GM18867 (cell line): ENCODE measurements around the gene CNST.
A peak's percentile ranks its signal among the peaks of the same experiment; 100 is the strongest.
"Not testable (repeated sequence)": the region's sequence is repeated elsewhere in the genome, so short reads cannot be mapped to it uniquely, and the experiment has no call there.

ENCODE experiments used
- ATAC-seq: cut with Tn5 transposase; IDR thresholded peaks from one replicate; pipeline ENCODE4 v1.9.1; 2021; ENCODE audit warnings: mild to moderate bottlenecking, moderate library complexity; ENCODE audit not compliant: unreplicated experiment

CNST gene

DNA sequence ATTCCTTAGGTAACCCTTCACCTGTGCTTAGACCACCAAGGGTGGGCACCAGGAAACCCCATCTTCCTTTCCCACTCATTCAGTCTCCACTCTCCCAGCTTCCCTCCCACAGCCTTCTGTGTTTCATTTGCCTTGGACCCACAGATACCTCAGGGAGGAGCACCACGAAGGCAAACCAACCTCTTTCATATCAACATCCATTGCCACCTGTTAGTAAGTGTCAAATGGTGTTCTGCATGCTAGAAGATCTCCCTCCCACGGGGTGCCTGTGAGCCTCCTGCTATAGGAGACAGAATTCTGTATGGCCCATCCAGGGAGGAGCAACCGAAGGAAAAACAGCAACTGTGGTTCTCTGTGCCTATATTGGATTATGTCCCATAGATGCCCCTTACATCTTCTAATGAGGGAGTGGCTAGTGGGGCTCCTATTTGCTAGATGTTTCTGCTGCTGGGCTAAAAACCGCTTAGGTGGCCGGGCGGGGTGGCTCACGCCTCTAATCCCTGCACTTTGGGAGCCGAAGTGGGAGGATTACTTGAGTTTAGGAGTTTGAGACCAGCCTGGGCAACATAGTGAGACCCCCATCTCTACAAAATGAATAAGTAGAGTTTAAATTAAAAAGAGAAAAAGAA lies 132.3 kb downstream of the CNST start:
- peak; percentile 1 for ATAC-seq

GRCh38 chr1:246699095-246699735 lies 133.0 kb downstream of the CNST start:
- peak; percentile 97 for ATAC-seq

GRCh38 chr1:246703581-246703980 lies 137.3 kb downstream of the CNST start:
- ATAC-seq: no peak

DNA sequence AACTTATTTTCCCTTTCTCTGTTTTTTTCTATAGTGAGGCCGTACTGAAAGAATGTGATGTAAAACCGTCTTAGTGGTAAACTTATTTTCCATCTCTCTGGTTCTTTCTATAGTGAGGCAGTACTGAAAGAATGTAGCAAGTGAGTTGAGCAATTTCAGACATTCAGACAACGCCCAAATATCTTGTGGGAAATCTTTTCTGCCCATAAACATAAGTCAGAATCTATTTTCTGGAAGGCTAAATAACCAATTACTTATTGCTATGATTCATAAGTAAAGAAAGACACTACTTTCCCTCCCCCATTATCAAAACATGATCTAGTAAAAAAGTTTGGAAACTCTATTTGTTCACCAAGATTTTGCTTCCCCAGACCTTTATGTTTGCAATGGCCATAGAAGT lies 139.1 kb downstream of the CNST start:
- no peak for ATAC-seq

DNA sequence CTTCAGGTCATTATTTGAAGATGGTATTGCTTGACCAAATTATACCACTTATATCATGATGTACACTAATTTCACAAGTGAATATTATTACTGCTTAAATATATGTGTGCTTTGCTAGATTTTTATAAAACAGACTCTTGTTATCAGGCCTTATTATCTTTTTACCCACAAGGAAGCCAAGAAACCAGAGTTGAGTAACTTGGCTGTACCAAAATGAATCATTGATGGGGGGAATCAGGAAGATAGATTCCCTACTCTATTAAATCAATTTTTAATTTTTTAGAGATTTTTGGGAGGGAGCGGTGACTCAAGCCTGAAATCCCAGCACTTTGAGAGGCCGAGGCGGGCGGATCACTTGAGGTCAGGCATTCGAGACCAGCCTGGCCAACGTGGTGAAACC lies 141.9 kb downstream of the CNST start:
- ATAC-seq: no peak

GRCh38 chr1:246709196-246709595 lies 142.9 kb downstream of the CNST start:
- no peak for ATAC-seq

DNA sequence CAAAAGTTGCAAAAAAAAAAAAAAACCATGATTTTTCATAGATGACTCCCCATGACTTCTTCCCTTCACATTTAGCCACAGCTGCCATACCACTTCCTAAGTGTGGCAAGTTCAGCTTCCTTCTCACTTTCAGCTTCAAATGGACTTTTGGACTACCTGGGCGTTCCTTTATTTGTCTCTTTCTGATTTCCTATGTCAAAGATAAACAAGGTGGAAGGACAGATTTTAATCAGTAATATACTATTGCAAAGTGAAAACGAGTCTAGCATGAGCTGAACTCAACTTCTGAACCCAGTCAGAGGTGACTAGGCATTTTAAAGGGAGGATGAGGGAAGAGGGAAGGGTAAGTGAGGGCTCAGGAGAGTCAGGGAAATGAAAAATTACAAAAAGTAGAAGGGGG lies 143.6 kb downstream of the CNST start:
- no peak for ATAC-seq

- ATAC-seq: no peak
Measured at GRCh38 chr1:246711548-246712003, 145.3 kb downstream of the CNST start.

DNA sequence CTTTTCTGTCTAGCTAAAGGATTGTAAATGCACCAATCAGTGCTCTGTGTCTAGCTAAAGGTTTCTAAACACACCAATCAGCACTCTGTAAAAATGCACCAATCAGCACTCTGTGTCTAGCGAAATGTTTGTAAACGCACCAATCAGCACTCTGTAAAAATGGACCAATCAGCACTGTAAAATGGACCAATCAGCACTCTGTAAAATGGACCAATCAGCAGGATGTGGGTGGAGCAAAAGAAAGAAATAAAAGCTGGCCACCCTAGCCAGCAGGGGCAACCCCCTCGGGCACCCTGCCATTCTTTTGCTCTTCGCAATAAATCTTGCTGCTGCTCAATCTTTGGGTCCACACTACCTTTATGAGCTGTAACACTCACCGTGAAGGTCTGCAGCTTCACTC lies 146.2 kb downstream of the CNST start:
- ATAC-seq: not testable (repeated sequence)
